ENCODE data around the gene PDE4D. TPM values are rescaled to one million over a fixed set of nuclear protein-coding genes. Genes with fewer than 3 reads are reported as not detected.

PDE4D gene
- total RNA-seq, 1 experiment from 2014 or later: 2.1 TPM

DNA sequence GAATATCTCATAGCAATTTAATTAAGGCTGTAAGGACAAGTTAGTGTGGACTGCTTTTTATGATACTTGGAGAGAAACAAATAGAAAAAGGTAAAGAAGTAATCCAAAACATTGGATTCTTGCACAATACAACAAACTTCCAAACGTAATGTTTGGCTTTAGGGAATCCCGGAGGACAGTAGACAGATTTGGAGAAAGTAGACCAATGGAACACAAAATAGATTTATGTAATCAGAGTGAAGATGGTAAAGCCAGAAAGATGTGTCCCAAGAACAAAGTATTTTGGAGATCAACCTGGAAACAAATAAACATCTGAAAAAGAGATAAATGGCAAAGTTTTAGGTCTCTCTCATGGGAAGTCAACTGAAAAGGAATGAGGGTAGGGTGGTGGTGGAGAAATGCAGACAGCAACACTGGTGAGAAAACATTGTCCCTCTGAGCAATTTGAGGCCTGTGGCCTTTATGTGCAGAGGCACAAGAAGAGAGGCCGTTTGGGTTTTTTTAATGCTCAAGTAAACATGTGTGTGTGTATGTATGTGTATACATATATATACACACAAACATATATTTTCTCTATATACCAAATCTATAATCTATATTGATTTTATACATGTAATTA is 620.6 kb downstream of the PDE4D start:
- no peaks in the 10 kb centered on the region for H3K27me3 ChIP-seq (ENCODE audit: insufficient read depth, low read length)
- no peak for TF ChIP-seq CTCF (conservative IDR thresholded peaks at IDR 0.05)
- no CpG with 5 or more reads among the region's 3 CpGs for WGBS (ENCODE audit: extremely low coverage, insufficient read length, low lambda C conversion rate)
- H3K9me3 ChIP-seq (ENCODE audit: control insufficient read depth, low read depth, low read length): no peaks in the 10 kb centered on the region
- Mint-ChIP-seq H3K4me3 (no peak overlapping the region), H3K27ac (no peak overlapping the region), H3K9me3 (no peaks in the 10 kb centered on the region), H3K4me1 (peaks cover 13 to 15% of the 10 kb centered on the region in 2 experiments), H3K36me3 (ENCODE audit: insufficient read depth in 1 of 3, low read depth in 3 of 3) (no peaks in the 10 kb centered on the region), H3K27me3 (ENCODE audit: low read depth) (peaks cover 4% of the 10 kb centered on the region; the same call in 1 of the 2 replicates)
- H3K23ac ChIP-seq (ENCODE audit: insufficient read length, low read depth, low read length): no peak overlapping the region
- no peak overlapping the region for H4K5ac ChIP-seq (ENCODE audit: insufficient read length, low read depth, low read length)
- no peaks in the 10 kb centered on the region for H3K4me1 ChIP-seq (ENCODE audit: insufficient read depth, low read length)
- H2BK20ac ChIP-seq (ENCODE audit: low read depth, low read length, poor library complexity, severe bottlenecking): no peak overlapping the region
- H3K18ac ChIP-seq (ENCODE audit: insufficient read length, low read depth, low read length): no peak overlapping the region
- H3K56ac ChIP-seq (ENCODE audit: insufficient read length, low read depth, low read length): no peak overlapping the region
- H3K79me1 ChIP-seq (ENCODE audit: insufficient read depth, low read depth, low read length, poor library complexity, severe bottlenecking): no peaks in the 10 kb centered on the region
- no peak overlapping the region for H3T11ph ChIP-seq (ENCODE audit: low read length)
- no peaks in the 10 kb centered on the region for H3K79me2 ChIP-seq (ENCODE audit: insufficient read depth, low read length)
- no peak overlapping the region for H3K14ac ChIP-seq (ENCODE audit: insufficient read depth, low read length)
- no peak overlapping the region for H2BK15ac ChIP-seq (ENCODE audit: low read depth, low read length)
- H4K20me1 ChIP-seq (ENCODE audit: control insufficient read depth, insufficient read depth, insufficient read length): no peaks in the 10 kb centered on the region
- no peak overlapping the region for H2AK5ac ChIP-seq (ENCODE audit: insufficient read length, low read length)
- no peak overlapping the region for H2BK12ac ChIP-seq (ENCODE audit: insufficient read length, low read depth, low read length)
- no peak overlapping the region for H4K91ac ChIP-seq (ENCODE audit: insufficient read length, low read depth, low read length)
- no peak overlapping the region for H3K4ac ChIP-seq (ENCODE audit: low read depth, low read length)
- DNase-seq: no peak
- H2BK120ac ChIP-seq (ENCODE audit: low read depth, low read length, poor library complexity, severe bottlenecking): no peak overlapping the region
- H2AFZ ChIP-seq (ENCODE audit: low read length): no peak overlapping the region
- peaks cover 6% of the 10 kb centered on the region for H3K23me2 ChIP-seq (ENCODE audit: insufficient read length, low read depth, low read length, poor library complexity, severe bottlenecking)
- H3K9ac ChIP-seq (ENCODE audit: extremely low read depth, insufficient read length, low read length): no peak overlapping the region
- no peak overlapping the region for H3K27ac ChIP-seq (ENCODE audit: insufficient read length, low read depth, low read length)
- H2BK5ac ChIP-seq (ENCODE audit: insufficient read length, low read length): no peak overlapping the region
- no peak overlapping the region for H3K4me2 ChIP-seq (ENCODE audit: insufficient read depth, insufficient read length, low read length)
- no peak overlapping the region for H4K8ac ChIP-seq (replicated peaks; ENCODE audit: insufficient read length, low read depth, low read length)
